ENCODE results near the gene SURF6. TPM values are rescaled to one million over a fixed set of nuclear protein-coding genes. Genes with fewer than 3 reads are reported as not detected.
A peak's percentile ranks its signal among the peaks of the same experiment; 100 is the strongest.

SURF6 gene
- total RNA-seq, 6 experiments from 2014 or later, result 11.2 to 19.3 (median 13.5) TPM

DNA sequence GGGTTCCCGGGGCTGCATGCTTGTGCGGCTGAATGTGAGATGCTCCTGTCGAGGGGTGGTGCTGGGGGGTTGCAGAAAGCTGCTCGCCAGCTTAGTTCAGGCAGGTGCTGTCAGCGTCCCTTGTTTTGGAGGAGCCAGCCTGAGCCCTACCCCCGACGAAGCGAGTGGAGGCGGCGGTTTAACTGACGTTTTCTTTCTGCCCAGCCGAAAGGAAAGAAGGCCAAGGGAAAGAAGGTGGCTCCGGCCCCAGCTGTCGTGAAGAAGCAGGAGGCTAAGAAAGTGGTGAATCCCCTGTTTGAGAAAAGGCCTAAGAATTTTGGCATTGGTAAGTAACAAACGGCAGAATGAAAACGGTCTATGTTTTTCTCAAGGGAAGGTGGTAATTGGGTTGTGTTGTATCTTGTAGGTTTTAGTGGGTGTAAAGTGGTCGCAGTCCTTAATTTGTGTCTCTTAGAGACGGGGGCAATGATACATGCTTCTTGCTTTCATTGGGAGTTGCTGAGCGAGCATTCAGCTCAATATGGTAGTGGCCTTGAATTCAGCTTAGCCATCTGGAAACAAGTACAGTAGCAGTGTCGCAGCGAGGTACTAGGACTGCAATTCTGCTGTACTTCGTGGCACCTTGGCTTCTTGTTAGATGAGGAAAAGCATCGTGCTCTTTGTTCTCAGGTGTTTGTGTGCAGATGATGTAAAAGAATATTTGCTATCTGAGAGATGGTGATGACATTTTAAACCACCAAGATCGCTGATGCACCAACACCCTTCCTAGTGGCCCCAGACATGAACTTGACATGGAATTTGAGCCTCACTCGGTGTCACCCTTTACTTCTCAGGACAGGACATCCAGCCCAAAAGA, 13.0 kb upstream of the SURF6 start:
- peak overlapping the region; percentile 98 for H3K27ac Mint-ChIP-seq
- H3K4me3 Mint-ChIP-seq, result peak overlapping the region; percentile 99
- DNase-seq, result no peak
- TF ChIP-seq, protein P1, sequence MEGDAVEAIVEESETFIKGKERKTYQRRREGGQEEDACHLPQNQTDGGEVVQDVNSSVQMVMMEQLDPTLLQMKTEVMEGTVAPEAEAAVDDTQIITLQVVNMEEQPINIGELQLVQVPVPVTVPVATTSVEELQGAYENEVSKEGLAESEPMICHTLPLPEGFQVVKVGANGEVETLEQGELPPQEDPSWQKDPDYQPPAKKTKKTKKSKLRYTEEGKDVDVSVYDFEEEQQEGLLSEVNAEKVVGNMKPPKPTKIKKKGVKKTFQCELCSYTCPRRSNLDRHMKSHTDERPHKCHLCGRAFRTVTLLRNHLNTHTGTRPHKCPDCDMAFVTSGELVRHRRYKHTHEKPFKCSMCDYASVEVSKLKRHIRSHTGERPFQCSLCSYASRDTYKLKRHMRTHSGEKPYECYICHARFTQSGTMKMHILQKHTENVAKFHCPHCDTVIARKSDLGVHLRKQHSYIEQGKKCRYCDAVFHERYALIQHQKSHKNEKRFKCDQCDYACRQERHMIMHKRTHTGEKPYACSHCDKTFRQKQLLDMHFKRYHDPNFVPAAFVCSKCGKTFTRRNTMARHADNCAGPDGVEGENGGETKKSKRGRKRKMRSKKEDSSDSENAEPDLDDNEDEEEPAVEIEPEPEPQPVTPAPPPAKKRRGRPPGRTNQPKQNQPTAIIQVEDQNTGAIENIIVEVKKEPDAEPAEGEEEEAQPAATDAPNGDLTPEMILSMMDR (IDR thresholded peaks at IDR 0.05), result no peak
- H3K4me1 Mint-ChIP-seq (ENCODE audit: low read depth), result peaks cover 28% of the 10 kb centered on the region
- peaks cover 8% of the 10 kb centered on the region; the same call in 1 of the 2 replicates for H3K9me3 Mint-ChIP-seq
- H3K36me3 Mint-ChIP-seq (ENCODE audit: low read depth), result peaks cover 40% of the 10 kb centered on the region
- peaks cover 14% of the 10 kb centered on the region for H3K27me3 Mint-ChIP-seq (ENCODE audit: insufficient read depth)

DNA sequence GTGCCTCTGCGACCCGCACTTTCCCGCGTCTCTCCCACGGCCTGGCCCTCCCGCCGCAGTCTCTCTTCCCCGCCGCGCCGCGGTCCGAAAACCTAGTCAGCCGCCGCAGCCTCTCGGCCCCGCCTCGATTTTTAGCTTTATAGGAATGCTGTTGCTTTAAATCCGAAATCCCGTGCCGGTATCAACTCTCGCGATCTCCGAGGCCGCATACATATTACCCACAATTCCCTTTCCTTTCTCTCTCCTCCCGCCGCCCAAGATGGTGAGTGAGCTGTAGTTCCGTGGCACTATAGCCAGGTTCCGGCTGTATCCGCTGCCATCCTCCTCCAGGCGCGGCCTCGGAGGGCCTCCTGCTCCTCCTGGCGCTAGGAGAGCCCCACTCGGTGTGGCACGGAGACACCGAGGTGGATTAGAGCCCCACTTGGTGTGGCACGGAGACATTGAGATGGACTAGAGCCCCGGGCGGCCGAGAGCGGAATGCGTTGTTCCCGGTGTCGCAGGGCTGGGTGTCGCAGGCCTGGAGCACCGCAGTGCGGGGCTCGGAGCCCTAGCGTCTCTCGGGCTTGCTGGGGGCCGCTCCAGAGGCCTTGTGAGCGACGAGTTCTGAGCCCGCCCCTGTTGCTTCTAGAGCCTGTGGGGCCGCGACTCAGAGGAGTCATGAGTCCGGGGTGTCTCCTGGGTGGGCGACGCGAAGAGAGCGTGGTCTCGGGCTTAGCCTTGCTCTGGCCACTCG, 12.2 kb upstream of the SURF6 start, which contains the start of the genes MED22 and RPL7A:
Gene MED22, minus strand, starts transcription at position 147 of the 733 bp plus-strand sequence. CDS start 1,469 bp downstream, outside the sequence.
Gene RPL7A, plus strand, starts transcription at position 234 of the 733 bp plus-strand sequence. Its CDS starts 26 bp downstream, at position 260.
- peak; percentile 95 for DNase-seq
- H3K27ac Mint-ChIP-seq, result peak within 1 kb of the TSS; percentile 98
- H3K36me3 Mint-ChIP-seq (ENCODE audit: low read depth), result peaks cover 38% of the 10 kb centered on the region
- peaks cover 28% of the 10 kb centered on the region for H3K4me1 Mint-ChIP-seq (ENCODE audit: low read depth)
- H3K9me3 Mint-ChIP-seq, result peaks cover 8% of the 10 kb centered on the region; the same call in 1 of the 2 replicates
- TF ChIP-seq, protein P1 (IDR thresholded peaks at IDR 0.05), result no peak
- peaks cover 14% of the 10 kb centered on the region for H3K27me3 Mint-ChIP-seq (ENCODE audit: insufficient read depth)
- H3K4me3 Mint-ChIP-seq, result peak within 1 kb of the TSS; percentile 99

DNA sequence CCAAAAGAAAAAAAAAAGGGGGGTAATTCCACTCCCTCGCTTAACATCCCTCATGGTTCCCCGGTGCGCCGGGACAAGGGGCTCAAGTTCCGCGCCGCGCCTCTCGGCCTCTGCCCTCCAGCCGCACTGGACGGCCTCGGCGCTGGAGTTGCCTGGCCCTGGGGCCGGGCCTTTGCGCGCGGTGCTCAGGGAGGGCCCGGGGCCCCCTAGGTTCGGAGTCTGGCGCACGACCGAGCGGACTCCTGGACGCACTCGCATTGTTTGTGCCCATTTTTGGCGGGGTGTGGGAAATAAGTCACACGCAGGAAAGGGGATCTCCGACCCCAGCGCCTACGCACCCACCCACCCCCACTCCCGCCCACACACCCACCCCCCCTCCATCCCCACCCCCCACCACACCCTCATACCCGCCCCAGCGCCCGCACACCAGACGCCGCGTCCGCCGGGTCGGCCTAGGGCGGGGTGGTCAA, 11.6 kb upstream of the SURF6 start:
- Mint-ChIP-seq H3K9me3 (peaks cover 8% of the 10 kb centered on the region; the same call in 1 of the 2 replicates), H3K4me1 (ENCODE audit: low read depth) (peaks cover 28% of the 10 kb centered on the region), H3K27ac (peak overlapping the region; percentile 98), H3K27me3 (ENCODE audit: insufficient read depth) (peaks cover 14% of the 10 kb centered on the region), H3K4me3 (peak overlapping the region; percentile 99), H3K36me3 (ENCODE audit: low read depth) (peaks cover 34% of the 10 kb centered on the region)
- no peak for DNase-seq
- TF ChIP-seq, protein P1 (IDR thresholded peaks at IDR 0.05), result peak; percentile 44

DNA sequence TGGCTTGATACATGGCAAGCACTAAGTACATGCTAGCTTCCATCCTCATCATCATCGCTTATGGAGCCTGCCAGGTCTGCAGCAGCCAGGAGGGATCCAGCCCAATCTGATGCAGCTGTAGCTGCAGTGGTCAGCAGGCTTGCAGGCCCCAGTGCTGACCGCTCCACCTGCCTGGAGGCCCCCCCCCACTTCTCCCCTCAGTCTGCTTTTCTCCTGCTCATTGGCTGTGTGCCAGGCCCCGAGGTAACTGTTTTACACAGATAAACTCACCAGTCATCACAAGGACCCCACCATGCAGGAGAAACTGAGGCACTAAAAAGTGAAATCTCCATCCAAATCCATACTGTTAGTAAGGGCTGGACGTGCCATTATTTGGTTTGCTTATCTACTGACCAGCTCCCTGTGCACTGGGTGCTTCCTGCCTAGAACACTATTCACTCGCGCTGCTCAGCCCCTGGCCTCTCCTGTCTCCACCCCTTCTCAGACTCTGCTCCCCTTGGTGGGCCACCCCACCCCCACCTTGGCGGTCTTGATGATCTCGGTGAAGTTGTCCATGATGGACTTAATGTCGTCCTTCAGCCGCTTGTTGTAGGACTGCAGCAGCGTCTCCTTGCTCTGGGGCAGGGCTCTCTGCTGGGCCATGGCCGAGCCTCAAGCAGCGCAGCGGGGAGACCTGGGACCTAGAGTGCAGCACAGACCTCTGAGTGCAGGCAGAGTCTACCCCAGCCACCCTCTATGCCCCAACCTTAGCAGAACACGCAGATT, 10.2 kb upstream of the SURF6 start:
- DNase-seq, result no peak
- Mint-ChIP-seq H3K4me1 (ENCODE audit: low read depth) (peaks cover 28% of the 10 kb centered on the region), H3K36me3 (ENCODE audit: low read depth) (peaks cover 33% of the 10 kb centered on the region), H3K4me3 (peak overlapping the region; percentile 99), H3K27ac (peak overlapping the region; percentile 83), H3K27me3 (ENCODE audit: insufficient read depth) (peaks cover 14% of the 10 kb centered on the region), H3K9me3 (peaks cover 8% of the 10 kb centered on the region; the same call in 1 of the 2 replicates)
- TF ChIP-seq, protein P1 (IDR thresholded peaks at IDR 0.05), result no peak

DNA sequence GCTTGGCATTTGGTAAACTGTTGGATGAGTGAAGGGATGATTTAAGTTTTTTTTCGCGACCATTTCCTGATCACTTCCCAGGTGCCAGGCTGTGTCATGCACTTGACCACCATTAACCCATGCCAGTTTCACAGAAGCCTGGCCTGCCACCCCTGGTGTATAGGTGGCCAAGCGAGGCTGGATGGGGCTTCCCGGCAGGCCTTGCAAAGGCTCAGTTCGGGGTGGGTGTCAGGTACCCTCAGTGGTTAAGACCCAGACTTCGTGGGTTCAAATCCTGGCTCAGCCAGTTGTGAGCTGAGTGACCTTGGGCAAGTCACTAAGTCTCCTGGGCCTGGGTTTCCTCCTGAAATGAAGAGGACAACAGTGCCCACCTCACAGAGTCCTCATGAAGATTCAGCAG, 9.6 kb upstream of the SURF6 start:
- Mint-ChIP-seq H3K27ac (no peak overlapping the region), H3K9me3 (peaks cover 8% of the 10 kb centered on the region; the same call in 1 of the 2 replicates), H3K4me1 (ENCODE audit: low read depth) (peaks cover 28% of the 10 kb centered on the region), H3K36me3 (ENCODE audit: low read depth) (peaks cover 26% of the 10 kb centered on the region), H3K27me3 (ENCODE audit: insufficient read depth) (peaks cover 14% of the 10 kb centered on the region), H3K4me3 (no peak overlapping the region)
- TF ChIP-seq, protein P1 (IDR thresholded peaks at IDR 0.05), result no peak
- DNase-seq, result no peak
